IPS-18a (cell line): Measurements from ENCODE around the gene AHDC1.

ENCODE experiments used
- H3K27ac ChIP-seq: one replicate; pipeline ENCODE4 v1.5.1; 2013; ENCODE audit warnings: low read length
- H3K27me3 ChIP-seq: one replicate; pipeline ENCODE4 v1.6.1; 2013; ENCODE audit warnings: mild to moderate bottlenecking, low read length; ENCODE audit not compliant: control insufficient read depth, insufficient read depth
- H3K36me3 ChIP-seq: one replicate; pipeline ENCODE4 v1.6.1; 2013; ENCODE audit warnings: low read depth, low read length; ENCODE audit not compliant: control insufficient read depth
- H3K4me1 ChIP-seq: one replicate; pipeline ENCODE4 v1.6.1; 2013; ENCODE audit warnings: low read depth, low read length; ENCODE audit not compliant: control insufficient read depth
- H3K4me3 ChIP-seq: one replicate; pipeline ENCODE4 v1.5.1; 2013; ENCODE audit warnings: low read length
- H3K9ac ChIP-seq: one replicate; pipeline ENCODE4 v1.6.1; 2013; ENCODE audit warnings: mild to moderate bottlenecking, low read length, moderate library complexity
- H3K9me3 ChIP-seq: one replicate; pipeline ENCODE4 v1.6.1; 2013; ENCODE audit warnings: low read depth, low read length; ENCODE audit not compliant: control insufficient read depth

Gene AHDC1

DNA sequence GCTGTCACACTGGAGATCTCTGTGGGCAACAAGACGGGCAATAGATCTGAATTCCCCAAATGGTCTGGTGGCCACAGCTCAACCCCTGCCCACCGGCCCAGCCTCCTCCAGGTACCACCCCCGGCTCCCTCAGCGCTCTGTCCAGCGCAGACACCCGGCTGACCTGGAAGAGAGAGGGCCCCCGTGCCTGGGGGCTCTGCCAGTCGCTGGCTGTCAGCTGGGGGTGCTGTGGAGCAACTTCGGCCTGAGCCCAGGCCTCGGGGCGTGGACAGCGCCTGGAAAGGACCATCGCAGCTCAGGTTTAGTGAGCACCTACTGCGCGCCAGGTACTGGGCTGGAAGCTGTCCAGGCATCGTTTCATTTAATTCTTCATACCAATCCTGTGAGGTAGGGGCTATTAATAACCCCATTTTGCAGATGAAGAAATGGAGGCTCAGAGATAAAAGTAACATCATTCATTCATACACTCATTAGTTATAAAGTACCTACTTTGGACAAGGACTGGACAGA is 51.0 kb downstream of the AHDC1 start:
- no peak overlapping the region for H3K27ac ChIP-seq
- H3K36me3 ChIP-seq: peaks cover 6% of the 10 kb centered on the region
- H3K4me3 ChIP-seq: no peak overlapping the region
- H3K27me3 ChIP-seq: no peaks in the 10 kb centered on the region
- H3K9me3 ChIP-seq: no peaks in the 10 kb centered on the region
- H3K9ac ChIP-seq: no peak overlapping the region
- peaks cover 12% of the 10 kb centered on the region for H3K4me1 ChIP-seq

DNA sequence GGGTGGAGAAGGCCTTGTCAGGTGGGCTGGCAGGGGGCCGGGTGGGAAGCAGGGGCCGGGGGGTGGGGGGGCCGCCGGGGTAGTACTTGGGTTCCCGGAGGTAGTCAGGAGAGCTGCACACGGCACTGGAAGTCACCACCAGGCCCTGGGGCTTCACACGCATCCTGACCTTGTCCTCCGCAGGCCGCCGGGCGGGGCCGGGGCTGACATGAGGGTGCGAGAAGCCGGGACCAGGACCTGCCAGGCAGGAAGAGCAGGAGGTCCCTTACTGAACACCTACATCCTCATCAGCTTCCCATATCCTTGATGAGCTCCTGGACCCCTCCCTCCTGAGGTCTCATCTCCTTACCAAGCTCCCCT is 52.0 kb downstream of the AHDC1 start:
- no peak overlapping the region for H3K27ac ChIP-seq
- peaks cover 7% of the 10 kb centered on the region for H3K36me3 ChIP-seq
- no peak overlapping the region for H3K9ac ChIP-seq
- no peaks in the 10 kb centered on the region for H3K9me3 ChIP-seq
- H3K4me1 ChIP-seq: peaks cover 5% of the 10 kb centered on the region
- no peaks in the 10 kb centered on the region for H3K27me3 ChIP-seq
- H3K4me3 ChIP-seq: no peak overlapping the region

DNA sequence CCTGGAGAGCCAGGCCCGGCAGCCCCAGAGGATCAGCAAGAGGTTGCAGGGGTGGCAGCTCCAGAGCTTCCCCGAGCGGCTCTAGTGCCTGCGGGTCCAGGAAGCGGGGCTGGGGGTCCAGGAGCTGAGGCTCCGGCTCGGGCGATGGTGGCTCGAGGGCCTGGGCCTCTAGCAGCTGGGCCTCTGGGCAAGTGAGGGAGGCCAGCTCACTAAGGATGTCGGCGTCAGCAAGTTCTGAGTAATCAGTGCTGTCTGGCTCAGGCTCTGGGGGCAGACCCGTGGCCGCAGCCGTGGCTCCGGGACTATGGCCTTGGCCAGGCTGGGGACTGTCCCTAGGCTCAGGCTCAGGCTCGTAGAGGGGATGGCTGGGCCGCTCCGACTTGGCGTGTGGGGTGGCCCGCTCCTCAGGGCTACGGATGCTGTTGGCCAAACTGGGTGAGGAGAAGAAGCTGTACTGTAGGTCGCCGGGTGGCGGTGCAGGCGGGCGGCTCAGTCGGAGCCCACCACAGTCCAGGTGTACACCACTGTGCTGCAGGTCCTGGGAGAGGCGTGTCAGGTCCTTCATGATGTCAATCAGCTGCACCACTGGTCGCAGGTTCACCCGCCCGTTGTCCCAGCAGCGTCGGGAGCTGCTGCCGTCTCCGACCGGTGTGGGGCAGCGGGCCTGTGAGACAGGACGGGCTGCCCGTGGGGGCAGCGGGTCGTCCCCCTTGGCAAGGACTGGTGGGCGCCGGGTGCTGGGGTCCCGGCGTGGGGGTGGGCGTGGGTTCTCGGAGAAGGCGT is 52.6 kb downstream of the AHDC1 start:
- no peak overlapping the region for H3K9ac ChIP-seq

GRCh38 chr1:27550510-27551169 is 53.3 kb downstream of the AHDC1 start:
- Histone ChIP-seq H3K27ac (no peak overlapping the region), H3K9ac (no peak overlapping the region), H3K4me3 (no peak overlapping the region), H3K4me1 (no peaks in the 10 kb centered on the region), H3K9me3 (no peaks in the 10 kb centered on the region), H3K36me3 (peaks cover 7% of the 10 kb centered on the region), H3K27me3 (no peaks in the 10 kb centered on the region)

More for the DNA sequence above, 52.6 kb downstream of the AHDC1 start:
- peaks cover 7% of the 10 kb centered on the region for H3K36me3 ChIP-seq
- no peak overlapping the region for H3K4me3 ChIP-seq
- no peaks in the 10 kb centered on the region for H3K9me3 ChIP-seq
- no peaks in the 10 kb centered on the region for H3K27me3 ChIP-seq
- H3K4me1 ChIP-seq: peaks cover 3% of the 10 kb centered on the region
- H3K27ac ChIP-seq: no peak overlapping the region

GRCh38 chr1:27549807-27550408 is 54.0 kb downstream of the AHDC1 start:
- no peak overlapping the region for H3K27ac ChIP-seq

DNA sequence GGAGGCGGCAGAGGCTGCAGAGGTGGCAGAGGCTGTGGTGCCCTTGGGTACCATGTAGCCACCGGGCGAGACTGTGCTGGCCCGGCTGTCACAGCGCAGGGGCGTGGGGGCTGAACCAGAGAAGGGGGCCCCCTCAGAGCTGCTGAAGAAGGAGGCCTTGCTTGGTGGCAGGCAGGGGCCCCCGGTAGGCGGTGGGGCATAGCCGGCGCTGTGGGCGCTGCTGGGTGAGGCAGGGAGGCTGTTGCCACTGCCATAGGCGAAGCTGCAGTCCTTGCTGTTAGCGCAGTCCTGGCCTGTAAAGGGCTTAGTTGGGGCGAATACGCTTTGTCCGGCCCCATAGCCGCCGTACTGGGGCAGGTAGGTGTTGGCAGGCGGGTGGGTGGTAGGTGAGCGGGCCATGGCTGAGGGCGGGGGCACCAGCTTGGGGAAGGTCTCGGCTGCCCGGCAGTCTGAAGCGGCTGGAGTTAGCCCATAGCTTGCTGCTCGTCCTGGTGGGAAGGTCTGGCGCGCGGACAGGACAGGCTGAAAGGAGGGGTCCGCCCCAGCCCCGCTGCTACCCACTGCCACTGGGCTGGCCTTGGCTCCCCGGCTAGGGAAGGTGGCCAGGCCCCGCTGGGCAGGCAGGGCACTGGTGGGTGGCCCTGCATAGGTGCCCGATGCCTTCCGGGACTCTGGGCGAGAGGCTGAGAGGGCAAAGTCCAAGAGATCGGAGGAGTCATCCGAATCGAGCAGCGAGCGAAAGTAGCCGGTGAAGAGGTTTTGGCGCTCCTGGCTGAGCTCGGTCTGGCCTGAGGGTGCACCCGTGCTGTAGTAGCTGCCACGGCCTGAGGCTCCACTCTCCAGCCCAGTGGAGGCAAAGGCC is 54.9 kb downstream of the AHDC1 start:
- Histone ChIP-seq H3K4me1 (no peaks in the 10 kb centered on the region), H3K9me3 (no peaks in the 10 kb centered on the region), H3K4me3 (no peak overlapping the region), H3K36me3 (peaks cover 7% of the 10 kb centered on the region), H3K9ac (no peak overlapping the region), H3K27ac (no peak overlapping the region), H3K27me3 (no peaks in the 10 kb centered on the region)

More at GRCh38 chr1:27549807-27550408, 54.0 kb downstream of the AHDC1 start:
- Histone ChIP-seq H3K9ac (no peak overlapping the region), H3K4me3 (no peak overlapping the region), H3K9me3 (no peaks in the 10 kb centered on the region), H3K27me3 (no peaks in the 10 kb centered on the region), H3K4me1 (no peaks in the 10 kb centered on the region), H3K36me3 (peaks cover 7% of the 10 kb centered on the region)

DNA sequence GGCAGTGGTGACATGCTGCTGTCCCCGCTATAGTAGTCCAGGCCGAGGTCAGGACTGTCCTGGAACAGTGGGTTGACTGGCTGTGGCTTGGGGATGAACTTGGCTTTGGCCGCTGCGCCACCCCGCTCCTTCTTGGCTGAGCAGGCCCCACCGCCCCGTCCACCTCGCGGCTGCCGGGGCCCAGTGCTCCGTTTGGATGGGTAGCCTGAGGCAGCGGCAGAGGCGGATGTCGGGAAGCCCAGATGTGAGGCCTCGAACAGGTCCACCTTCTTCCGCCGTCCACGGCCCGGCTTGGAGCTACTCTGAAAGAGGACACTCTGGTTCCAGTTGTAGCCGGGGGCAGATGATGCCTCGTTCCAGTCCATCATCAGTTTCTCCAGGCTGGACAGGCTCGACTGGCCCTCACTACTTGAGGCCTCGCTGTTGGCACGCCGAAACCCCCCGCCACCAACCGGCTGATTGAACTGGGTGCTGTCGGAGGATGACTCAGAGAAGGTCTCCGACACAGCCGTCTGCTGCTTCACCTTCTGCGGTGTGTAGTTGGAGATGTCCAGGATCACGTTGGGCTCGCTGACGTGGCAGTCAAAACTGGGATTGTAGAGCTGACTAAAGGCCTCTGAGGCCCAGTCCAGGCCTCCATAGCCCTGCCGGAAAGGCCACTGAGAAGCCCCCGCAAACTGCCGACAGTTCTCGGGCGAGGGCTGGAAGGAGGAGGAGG is 55.6 kb downstream of the AHDC1 start:
- Histone ChIP-seq H3K9ac (no peak overlapping the region), H3K36me3 (peaks cover 7% of the 10 kb centered on the region), H3K9me3 (no peaks in the 10 kb centered on the region), H3K27ac (no peak overlapping the region), H3K4me3 (no peak overlapping the region), H3K27me3 (no peaks in the 10 kb centered on the region), H3K4me1 (no peaks in the 10 kb centered on the region)

DNA sequence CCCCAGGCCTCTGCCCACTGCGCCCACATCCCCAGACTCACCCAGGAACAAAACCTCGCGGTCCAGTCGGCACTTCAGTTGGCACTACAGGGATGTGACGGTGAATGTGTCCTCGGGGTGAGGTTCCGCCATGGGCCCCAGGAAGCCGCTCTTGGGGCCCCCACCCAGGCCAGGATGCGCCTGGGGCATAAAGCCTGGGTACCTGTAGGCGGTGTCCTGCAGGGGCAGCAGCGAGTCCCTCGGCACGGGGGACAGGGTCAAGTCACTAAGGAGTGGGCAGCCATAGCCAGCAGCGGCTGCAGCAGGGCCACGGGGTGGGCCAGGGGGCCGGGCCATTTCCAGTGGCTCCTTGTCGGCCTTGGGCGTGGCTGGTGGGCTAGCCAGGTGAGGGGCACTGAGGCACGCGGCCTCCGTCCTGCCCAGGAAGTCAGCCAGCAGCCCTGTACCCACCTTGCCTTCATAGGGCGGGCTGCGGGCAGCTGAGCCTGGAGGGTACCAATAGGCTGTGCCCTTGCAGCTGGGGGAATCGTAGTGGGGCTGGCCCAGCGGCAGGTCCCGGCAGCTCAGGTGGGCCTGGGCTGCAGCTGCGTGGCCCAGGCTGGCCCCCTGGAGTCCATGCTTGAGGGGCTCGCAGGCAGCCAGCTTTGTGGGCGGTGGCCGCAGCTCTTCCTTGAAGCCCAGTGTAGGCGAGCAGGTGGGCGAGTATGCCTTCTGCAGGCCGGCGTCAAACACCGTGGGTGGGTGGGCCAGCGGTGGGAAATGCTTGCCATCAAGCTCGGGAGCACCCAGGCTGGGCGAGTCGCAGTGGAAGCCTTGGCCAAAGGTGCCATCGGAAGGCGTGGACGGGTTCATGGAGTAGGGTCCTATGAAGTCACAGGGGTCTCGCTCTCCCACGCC is 56.5 kb downstream of the AHDC1 start:
- Histone ChIP-seq H3K27me3 (no peaks in the 10 kb centered on the region), H3K9ac (no peak overlapping the region), H3K27ac (no peak overlapping the region), H3K4me3 (no peak overlapping the region), H3K9me3 (no peaks in the 10 kb centered on the region), H3K4me1 (no peaks in the 10 kb centered on the region), H3K36me3 (peaks cover 7% of the 10 kb centered on the region)

- peaks cover 5% of the 10 kb centered on the region for H3K36me3 ChIP-seq
- H3K9me3 ChIP-seq: no peaks in the 10 kb centered on the region
- H3K4me1 ChIP-seq: no peaks in the 10 kb centered on the region
- no peak overlapping the region for H3K27ac ChIP-seq
- H3K9ac ChIP-seq: no peak overlapping the region
- no peaks in the 10 kb centered on the region for H3K27me3 ChIP-seq
- no peak overlapping the region for H3K4me3 ChIP-seq
These were observed 58.1 kb downstream of the AHDC1 start for GRCh38 chr1:27545876-27546275.

DNA sequence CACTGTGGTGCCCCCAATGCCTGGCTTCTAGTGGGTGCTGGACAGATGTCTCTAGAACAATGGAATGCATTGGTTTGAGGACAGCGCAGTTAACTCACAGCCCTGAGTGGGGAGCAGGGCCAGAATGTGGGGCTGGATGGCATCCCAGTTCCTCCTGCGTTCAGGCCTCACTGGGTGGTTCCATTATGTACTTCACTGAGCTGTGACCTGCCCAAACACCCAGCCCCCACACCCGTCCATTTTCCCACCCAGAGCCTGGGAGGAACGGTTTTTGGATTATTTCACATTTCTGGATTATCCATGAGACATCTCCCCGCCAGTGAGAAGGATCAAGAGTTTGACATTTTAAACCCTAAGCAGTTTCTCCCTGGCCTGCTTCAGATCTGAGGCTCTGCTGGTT is 58.7 kb downstream of the AHDC1 start:
- H3K27me3 ChIP-seq: no peaks in the 10 kb centered on the region
- peaks cover 4% of the 10 kb centered on the region for H3K36me3 ChIP-seq
- H3K9ac ChIP-seq: no peak overlapping the region
- peaks cover 4% of the 10 kb centered on the region for H3K4me1 ChIP-seq
- no peak overlapping the region for H3K27ac ChIP-seq
- H3K9me3 ChIP-seq: no peaks in the 10 kb centered on the region
- no peak overlapping the region for H3K4me3 ChIP-seq
